Immature natural killer cell (primary cell): ENCODE measurements around the gene HDAC4. TPM values are rescaled to one million over a fixed set of nuclear protein-coding genes. Genes with fewer than 3 reads are reported as not detected.
"Not testable (repeated sequence)": the region's sequence is repeated elsewhere in the genome, so short reads cannot be mapped to it uniquely, and the experiment has no call there.

Experiments
- DNase-seq, 3 donors: peaks; one replicate each; pipeline ENCODE4 v3.0.0; 2022; ENCODE audit warnings: mixed read lengths in 1 of 3
- H3K27ac Mint-ChIP-seq, 6 donors: one replicate each; pipeline ENCODE4 v1.8.0; 2020; ENCODE audit warnings: mixed read lengths in 6 of 6, mild to moderate bottlenecking in 5 of 6, inconsistent platforms in 4 of 6, moderate library complexity in 3 of 6
- H3K27me3 Mint-ChIP-seq, 3 donors: one replicate each; pipeline ENCODE4 v1.8.0; 2020 to 2021; ENCODE audit warnings: low read depth in 3 of 3, mild to moderate bottlenecking in 3 of 3, mixed read lengths in 3 of 3, moderate library complexity in 3 of 3, inconsistent platforms in 1 of 3
- H3K36me3 Mint-ChIP-seq, 3 donors: one replicate each; pipeline ENCODE4 v1.8.0; 2020; ENCODE audit warnings: mixed read lengths in 3 of 3, inconsistent platforms in 2 of 3, mild to moderate bottlenecking in 2 of 3
- H3K4me1 Mint-ChIP-seq, 2 donors: one replicate each; pipeline ENCODE4 v1.8.0; 2020; ENCODE audit warnings: inconsistent platforms in 2 of 2, mild to moderate bottlenecking in 2 of 2, mixed read lengths in 2 of 2, moderate library complexity in 1 of 2
- H3K4me3 Mint-ChIP-seq, 5 donors: one replicate each; pipeline ENCODE4 v1.8.0; 2020; ENCODE audit warnings: mild to moderate bottlenecking in 5 of 5, mixed read lengths in 5 of 5, inconsistent platforms in 3 of 5, moderate library complexity in 3 of 5
- H3K9me3 Mint-ChIP-seq, 6 donors: one replicate each; pipeline ENCODE4 v1.8.0; 2020; ENCODE audit warnings: mild to moderate bottlenecking in 6 of 6, mixed read lengths in 6 of 6, inconsistent platforms in 4 of 6, moderate library complexity in 3 of 6
- polyA plus RNA-seq, 3 donors: library from polyadenylated mRNA; unstranded; fragments of 300-500 nt; fragmentation: Illumina TruSeq; gene quantifications; one replicate each; pipeline ENCODE4 v1.2.3, GENCODE V29; 2021

The HDAC4 gene
- polyA plus RNA-seq = 1 to 10 TPM; 1.9 to 8.1 (median 5.1) TPM

DNA sequence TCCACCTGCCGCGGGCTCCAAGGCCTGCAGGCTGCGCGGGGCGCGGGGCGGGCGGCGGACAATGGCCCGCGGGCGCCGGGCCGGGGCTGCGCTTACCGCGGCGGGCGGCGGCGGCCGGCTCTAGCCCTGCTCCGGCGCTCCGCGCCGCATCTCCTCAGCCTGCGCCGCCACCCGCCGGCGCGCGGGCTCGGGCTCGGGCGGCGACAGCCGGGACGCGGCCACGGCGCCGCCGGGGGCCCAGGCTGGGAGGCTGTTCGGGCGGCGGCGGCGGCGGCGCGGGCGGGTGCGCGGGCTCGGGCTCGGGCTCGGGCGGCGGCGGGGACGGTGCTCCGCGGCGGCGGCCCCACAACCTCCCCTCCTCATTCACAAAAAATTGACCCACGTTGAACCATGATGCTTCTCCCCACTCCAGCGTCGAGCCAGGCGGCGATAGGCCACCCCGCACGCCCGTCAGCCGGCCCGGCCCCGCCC, at the start of gene HDAC4:
HDAC4 (minus strand) TSS at position 425 of the 471 bp plus-strand sequence. CDS start 48,321 bp downstream, outside the sequence.
- Mint-ChIP-seq H3K9me3 (no peaks in the 10 kb centered on the region), H3K27me3 (peaks cover 2 to 14% (median 10%) of the 10 kb centered on the region in 3 donors), H3K27ac (peak within 1 kb of the TSS; percentile 95 to 97 (median 96)), H3K4me3 (peak within 1 kb of the TSS; percentile 92 to 98 (median 94)), H3K4me1 (peaks cover 33 to 43% of the 10 kb centered on the region in 2 donors), H3K36me3 (no peaks in the 10 kb centered on the region)
- no peak for DNase-seq

DNA sequence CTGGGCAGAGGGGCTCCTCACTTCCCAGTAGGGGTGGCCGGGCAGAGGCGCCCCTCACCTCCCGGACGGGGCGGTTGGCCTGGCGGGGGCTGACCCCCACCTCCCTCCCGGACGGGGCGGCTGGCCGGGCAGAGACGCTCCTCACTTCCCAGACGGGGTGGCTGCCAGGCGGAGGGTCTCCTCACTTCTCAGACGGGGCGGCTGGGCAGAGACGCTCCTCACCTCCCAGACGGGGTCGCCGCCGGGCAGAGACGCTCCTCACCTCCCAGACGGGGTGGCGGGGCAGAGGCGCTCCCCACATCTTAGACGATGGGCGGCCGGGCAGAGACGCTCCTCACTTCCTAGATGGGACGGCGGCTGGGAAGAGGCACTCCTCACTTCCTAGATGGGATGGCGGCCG, 48.6 kb upstream of the HDAC4 start:
- peaks cover 3 to 33% (median 13%) of the 10 kb centered on the region in 6 donors for H3K9me3 Mint-ChIP-seq
- DNase-seq, H3K27me3 Mint-ChIP-seq, H3K4me3 Mint-ChIP-seq, H3K4me1 Mint-ChIP-seq, H3K27ac Mint-ChIP-seq: not testable (repeated sequence)
- H3K36me3 Mint-ChIP-seq = peaks cover 4 to 15% (median 6%) of the 10 kb centered on the region in 3 donors

DNA sequence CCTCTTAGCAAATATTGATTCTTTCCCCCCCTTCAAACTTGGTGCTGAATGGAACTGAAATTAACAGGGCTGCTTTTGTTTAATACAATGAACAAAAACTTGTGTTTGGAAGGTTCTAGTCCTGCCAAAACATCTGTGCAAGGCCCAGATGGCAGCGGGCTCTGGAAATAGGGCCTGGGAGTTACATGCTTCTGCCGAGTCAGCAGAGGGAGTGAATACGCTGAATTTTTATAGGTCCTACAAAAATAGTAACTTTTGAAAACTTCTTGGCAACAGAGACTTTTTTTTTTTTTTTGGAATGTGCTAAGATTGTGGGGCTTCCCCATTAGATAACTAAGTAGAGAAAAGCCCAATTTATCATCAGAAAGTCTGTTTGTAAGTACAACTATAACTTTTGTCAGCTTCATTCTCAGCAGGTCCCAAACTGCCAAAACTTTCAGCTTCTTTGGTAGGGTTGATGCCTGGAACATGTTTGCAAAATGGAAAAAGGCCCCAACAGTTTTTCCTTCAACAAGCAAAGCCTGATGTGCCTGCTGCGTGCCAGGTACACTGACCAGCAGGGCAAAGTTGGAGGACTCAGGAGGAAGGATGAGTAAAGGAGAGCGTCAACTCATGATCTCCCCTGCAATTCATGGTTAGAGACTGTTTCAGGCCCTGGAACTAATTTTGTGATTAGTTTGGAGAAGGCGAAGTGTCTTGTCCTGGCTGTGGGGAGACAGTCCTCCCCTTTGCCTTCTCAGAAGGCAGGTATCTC, 45.1 kb upstream of the HDAC4 start:
- Mint-ChIP-seq H3K27me3 (peaks cover 1 to 9% (median 4%) of the 10 kb centered on the region in 3 donors), H3K4me1 (peaks cover 21 to 23% of the 10 kb centered on the region in 2 donors), H3K9me3 (peaks cover 0 to 3% (median 3%) of the 10 kb centered on the region in 6 donors), H3K27ac (no peak overlapping the region), H3K36me3 (no peaks in the 10 kb centered on the region), H3K4me3 (no peak overlapping the region)
- no peak for DNase-seq

DNA sequence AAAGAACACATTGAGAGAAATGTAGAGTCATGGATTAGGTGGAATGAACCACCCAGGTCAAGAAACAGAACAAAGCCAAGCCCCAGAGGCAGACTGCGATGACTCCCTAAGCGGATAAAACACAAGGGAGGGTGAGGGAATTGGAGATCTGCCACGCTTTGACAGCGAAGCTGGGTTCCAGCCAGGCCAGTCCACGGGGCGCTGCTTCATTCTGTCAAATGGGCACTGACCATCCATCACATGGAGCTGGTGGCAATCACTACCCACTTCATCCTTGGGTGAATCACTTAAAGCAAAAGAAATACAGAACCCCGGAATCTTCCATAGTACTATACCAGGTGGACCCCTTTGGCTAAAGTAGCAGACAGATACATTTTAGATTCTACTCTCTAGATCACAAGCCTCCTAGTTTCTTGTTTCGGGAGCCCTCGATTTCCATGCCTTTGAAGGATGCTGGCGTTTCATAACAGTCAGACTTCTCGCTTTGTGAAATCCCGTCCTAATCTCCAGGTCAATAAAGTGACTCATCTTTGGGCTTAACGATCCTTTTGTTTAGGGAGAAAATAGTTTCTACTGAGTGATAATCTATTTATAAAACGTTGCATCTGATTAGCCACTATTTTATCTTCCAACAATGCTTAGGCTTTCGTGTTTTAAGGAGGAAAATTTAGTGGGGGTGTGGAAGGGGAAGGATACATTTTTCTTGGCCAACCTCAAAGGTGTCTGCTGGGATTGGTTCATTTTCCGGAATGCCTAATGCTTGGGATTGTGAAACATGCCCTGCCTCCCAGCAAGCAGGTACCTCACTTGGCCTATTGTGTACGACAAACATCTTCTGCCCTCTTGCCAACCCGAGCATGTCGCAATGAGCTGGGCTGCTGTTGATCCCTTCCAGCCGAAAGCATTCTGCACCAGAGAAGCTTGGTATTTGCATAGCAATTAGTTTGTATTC, 44.1 kb upstream of the HDAC4 start:
- Mint-ChIP-seq H3K27ac (no peak overlapping the region), H3K4me1 (peaks cover 31 to 32% of the 10 kb centered on the region in 2 donors), H3K4me3 (no peak overlapping the region), H3K27me3 (peaks cover 3 to 10% (median 4%) of the 10 kb centered on the region in 3 donors), H3K9me3 (no peaks in the 10 kb centered on the region), H3K36me3 (no peaks in the 10 kb centered on the region)
- no peak for DNase-seq

DNA sequence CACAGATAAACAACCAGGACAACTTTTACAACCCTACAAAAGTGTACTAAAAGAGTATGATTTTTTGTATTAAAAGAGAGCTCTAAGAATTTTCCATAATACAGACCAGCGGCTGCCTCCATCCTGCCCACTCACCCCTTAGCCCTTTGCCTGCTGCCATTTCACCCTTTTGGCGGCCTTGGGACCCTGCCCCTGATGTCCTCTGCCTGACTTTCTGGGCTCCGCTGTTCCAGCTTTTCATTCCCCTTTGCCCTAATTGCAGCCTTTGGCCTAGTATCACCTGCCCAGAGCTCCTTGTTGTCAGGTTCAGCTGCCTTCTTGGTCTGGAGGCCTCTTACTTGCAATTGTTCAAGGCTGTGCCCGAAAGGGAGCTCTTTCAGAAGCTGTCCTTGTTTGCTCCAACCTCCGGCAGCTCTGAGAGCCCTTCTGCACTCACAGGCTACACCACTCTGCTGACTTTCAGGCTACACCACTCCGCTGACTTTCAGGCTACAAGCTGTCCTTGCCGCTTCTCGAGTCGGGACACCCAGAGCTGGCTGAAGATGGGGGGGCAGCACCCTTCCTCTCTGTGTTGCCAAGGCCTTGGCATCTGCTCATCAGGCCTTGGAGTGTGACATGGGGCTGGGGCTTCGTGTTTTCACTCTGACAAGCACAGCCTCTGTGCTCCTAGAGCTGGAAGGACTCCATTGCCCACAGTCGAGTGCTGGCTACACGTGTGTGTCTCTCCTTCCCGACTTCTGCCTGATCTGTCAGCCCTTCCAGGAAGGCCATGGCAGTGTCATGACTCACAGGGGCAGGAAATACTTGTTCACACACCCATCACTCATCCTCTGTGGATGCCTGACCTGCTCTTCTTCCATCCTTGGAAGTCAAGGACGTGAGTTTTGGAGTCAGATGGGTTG, 43.1 kb upstream of the HDAC4 start:
- peaks cover 35 to 40% of the 10 kb centered on the region in 2 donors for H3K4me1 Mint-ChIP-seq
- DNase-seq = no peak
- peak overlapping the region in 2 of 6 donors; percentile 45 to 53 for H3K27ac Mint-ChIP-seq
- H3K36me3 Mint-ChIP-seq = no peaks in the 10 kb centered on the region
- H3K9me3 Mint-ChIP-seq = no peaks in the 10 kb centered on the region
- H3K4me3 Mint-ChIP-seq = no peak overlapping the region
- peaks cover 3 to 10% (median 4%) of the 10 kb centered on the region in 3 donors for H3K27me3 Mint-ChIP-seq

DNA sequence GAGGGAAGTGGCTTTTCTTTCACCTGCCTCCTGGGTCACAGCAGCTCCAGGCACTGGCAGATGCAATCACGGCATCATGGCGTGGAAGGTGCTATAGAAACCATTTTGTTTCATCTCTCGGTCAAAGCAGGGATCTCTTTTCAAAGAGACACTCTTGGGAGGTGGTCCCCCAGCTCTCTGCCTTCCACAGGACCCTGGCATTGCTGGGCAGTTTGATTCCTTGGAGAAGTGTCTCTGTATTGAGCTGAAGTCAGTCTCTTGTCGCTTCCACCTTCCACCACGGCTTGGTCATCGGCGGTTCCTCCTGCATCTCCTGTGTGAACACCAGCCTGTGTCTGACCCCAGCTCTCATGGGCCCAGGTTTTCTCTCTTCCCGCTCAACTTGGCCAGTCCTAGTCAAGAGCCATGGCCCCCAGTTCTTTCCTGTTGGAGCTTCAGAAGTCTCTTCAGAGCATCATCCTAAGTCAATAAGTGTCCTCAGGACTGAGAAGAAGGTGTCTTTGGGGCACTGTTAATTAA, 42.3 kb upstream of the HDAC4 start:
- H3K27ac Mint-ChIP-seq = peak overlapping the region in 2 of 6 donors; percentile 4 to 46
- H3K27me3 Mint-ChIP-seq = peaks cover 3 to 10% (median 4%) of the 10 kb centered on the region in 3 donors
- H3K4me3 Mint-ChIP-seq = peak overlapping the region in 2 of 5 donors; percentile 12 to 66

DNA sequence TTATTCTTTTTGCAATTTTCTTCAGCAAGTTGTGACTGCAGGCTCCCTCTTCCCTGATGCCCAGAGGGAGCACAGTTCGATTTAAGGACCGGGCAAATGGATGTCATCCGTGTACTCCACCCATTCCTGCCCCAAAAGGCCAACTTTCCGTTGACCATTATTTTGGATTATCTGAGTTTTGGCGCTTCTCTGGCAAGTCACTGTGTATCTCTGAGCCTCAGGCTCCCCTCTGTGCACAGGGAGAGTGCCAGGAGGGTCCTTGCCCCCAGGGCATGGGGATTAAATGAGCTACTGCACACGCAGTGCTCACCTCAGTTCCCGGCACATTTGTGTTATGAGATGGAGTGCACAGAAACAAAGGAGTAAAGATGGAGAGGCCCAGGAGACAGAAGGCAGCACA, 41.4 kb upstream of the HDAC4 start:
- no peaks in the 10 kb centered on the region for H3K36me3 Mint-ChIP-seq

More for the DNA sequence above, 42.3 kb upstream of the HDAC4 start:
- peaks cover 39 to 44% of the 10 kb centered on the region in 2 donors for H3K4me1 Mint-ChIP-seq
- no peaks in the 10 kb centered on the region for H3K9me3 Mint-ChIP-seq
- no peak for DNase-seq
- no peaks in the 10 kb centered on the region for H3K36me3 Mint-ChIP-seq

DNA sequence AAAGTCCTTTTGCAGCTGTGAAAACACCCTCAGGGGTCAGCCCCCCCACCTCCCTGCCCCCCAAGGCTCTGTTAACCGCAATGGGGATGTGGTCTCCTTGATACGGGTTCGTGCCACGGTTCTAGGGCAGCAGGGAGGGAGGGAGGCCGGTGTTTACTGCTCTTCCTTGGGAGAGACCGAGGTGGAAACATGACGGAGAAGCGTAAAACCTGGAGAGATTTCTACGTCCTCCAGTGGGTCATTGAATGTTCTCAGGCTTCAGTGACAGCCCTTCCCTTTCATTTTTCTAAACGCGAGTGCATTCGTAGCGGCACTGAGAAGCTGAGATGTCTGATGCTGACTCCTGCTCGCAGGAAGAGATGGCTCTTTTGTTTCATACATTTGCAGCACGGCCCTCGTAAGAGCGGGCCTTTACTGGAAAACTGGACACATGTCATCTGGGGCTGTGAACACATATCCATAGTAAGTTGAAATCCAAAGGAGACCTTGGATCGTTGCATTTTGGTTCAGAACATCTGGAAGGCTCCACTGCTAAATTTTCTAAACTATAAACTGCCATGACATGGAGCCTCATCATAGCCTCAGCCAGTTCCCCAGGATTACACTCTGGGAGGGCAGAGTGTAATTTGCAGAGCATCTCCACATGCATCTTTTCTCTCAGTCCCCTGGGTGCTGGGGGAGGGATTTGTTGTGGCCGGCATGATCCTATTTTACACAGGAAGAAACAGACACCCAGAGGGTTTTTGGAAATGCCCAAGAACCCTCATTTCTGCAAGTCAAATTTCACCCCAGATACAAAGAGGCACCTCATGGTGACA, 40.6 kb upstream of the HDAC4 start:
- Mint-ChIP-seq H3K9me3 (no peaks in the 10 kb centered on the region), H3K36me3 (no peaks in the 10 kb centered on the region), H3K27ac (peak overlapping the region; percentile 62 to 89 (median 82)), H3K4me3 (peak overlapping the region; percentile 82 to 94 (median 88)), H3K27me3 (peaks cover 2 to 10% (median 4%) of the 10 kb centered on the region in 3 donors), H3K4me1 (peaks cover 39 to 44% of the 10 kb centered on the region in 2 donors)
- DNase-seq = peak; percentile 59 to 63 (median 60)

More for the DNA sequence above, 41.4 kb upstream of the HDAC4 start:
- DNase-seq = no peak
- Mint-ChIP-seq H3K27me3 (peaks cover 3 to 10% (median 4%) of the 10 kb centered on the region in 3 donors), H3K4me3 (peak overlapping the region; percentile 82 to 94 (median 88)), H3K4me1 (peaks cover 39 to 44% of the 10 kb centered on the region in 2 donors), H3K27ac (peak overlapping the region in 5 of 6 donors; percentile 21 to 89 (median 73)), H3K9me3 (no peaks in the 10 kb centered on the region)

DNA sequence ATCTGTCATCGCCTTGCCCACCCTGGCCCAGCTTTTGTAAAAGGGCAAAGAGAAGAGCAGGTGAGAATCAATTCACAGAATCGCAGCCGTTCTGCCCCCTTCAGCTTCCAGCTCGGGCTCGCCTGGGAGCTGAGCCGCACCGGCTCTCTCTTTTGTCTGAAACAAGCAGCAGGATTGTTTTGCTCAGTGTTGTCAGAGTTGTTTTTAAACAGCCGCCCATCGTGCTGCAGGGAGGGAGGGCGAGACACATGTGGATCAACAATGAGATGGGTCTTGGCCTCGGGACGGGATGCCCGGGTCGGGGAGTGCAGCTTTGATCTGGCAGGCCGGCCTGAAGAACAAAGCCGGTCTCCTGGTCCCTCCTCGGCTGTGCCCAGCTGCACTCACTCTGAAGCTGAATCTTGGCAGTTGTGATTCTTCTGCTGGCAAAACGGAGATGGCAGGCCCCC, 39.7 kb upstream of the HDAC4 start:
- peak in 1 of 3 donors; percentile 8 for DNase-seq
- H3K36me3 Mint-ChIP-seq = no peaks in the 10 kb centered on the region
- H3K4me1 Mint-ChIP-seq = peaks cover 39 to 44% of the 10 kb centered on the region in 2 donors
- peaks cover 2 to 10% (median 4%) of the 10 kb centered on the region in 3 donors for H3K27me3 Mint-ChIP-seq
- peak overlapping the region; percentile 64 to 89 (median 84) for H3K27ac Mint-ChIP-seq
- H3K4me3 Mint-ChIP-seq = peak overlapping the region; percentile 82 to 94 (median 88)
- no peaks in the 10 kb centered on the region for H3K9me3 Mint-ChIP-seq

DNA sequence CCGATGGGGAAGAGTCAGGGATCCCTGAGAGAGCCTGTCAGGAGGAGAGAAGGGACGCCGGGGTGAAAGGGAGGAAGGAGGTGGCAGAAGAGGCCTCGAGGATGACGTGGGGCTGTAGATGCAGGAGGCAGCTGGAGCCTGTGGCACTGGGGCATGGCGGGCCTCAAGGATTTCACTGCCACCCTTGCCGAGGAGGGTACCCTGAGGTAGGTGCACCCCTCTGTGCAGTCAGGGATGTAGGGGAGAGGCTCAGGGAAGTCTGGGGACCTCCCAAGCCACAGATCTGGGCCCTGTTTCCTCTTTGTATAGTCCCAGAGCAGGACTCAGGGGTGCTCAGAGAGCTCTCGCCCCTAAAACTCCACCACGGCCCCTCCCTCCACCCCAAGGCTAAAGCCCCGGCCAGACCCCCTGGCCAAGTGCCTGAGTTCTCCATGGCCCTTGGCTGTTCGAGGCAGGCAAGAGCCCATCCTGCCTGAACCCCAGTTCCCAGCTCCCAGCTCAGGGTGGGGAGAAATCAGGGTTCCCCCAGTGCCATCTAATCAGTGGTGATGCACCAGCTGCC, 39.0 kb upstream of the HDAC4 start:
- no peaks in the 10 kb centered on the region for H3K36me3 Mint-ChIP-seq
- no peak for DNase-seq
- H3K4me1 Mint-ChIP-seq = peaks cover 39 to 44% of the 10 kb centered on the region in 2 donors
- no peak overlapping the region for H3K27ac Mint-ChIP-seq
- peaks cover 2 to 10% (median 4%) of the 10 kb centered on the region in 3 donors for H3K27me3 Mint-ChIP-seq
- H3K4me3 Mint-ChIP-seq = peak overlapping the region in 2 of 5 donors; percentile 88
- no peaks in the 10 kb centered on the region for H3K9me3 Mint-ChIP-seq

DNA sequence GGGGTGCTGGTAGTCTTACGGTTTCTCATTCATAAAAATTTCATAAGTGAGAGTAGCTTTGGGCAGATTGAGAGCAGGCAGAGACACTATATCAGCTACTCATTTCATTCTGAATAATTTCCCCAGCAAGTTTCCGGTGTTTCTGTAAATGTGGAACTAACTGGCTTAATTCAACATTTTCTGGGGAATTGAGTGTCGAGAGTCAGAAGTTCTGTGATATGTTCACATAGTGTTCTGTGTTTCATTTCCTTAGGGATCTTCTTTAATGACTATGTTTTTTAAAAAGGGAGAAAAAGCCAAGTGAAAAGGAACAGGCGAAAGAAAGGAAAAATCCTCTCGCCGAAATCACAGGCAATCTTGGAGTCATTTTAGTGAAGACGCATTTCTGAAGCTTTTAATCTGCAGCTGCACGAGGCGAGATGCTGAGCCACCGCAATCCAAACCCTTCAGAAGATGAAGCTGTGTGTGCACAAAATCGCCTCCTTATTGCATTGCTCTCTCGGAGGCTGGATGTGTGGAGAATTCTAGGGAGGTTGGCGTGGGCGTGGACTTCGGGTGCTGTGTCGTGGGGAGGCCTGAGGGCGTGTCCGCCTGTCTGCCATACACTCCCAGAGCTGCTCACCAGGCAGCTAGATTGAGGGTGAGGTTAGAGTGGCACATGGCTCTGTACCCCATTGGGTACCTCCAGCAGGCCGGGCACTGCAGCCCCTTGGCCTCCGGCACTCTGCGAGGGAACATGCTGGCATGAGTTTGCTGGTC, 38.4 kb upstream of the HDAC4 start:
- peaks cover 39 to 44% of the 10 kb centered on the region in 2 donors for H3K4me1 Mint-ChIP-seq
- peak overlapping the region in 2 of 5 donors; percentile 14 to 54 for H3K4me3 Mint-ChIP-seq
- H3K27ac Mint-ChIP-seq = peak overlapping the region in 2 of 6 donors; percentile 8 to 54
- H3K27me3 Mint-ChIP-seq = peaks cover 2 to 10% (median 4%) of the 10 kb centered on the region in 3 donors
- DNase-seq = no peak
- no peaks in the 10 kb centered on the region for H3K36me3 Mint-ChIP-seq
- no peaks in the 10 kb centered on the region for H3K9me3 Mint-ChIP-seq
